Activated CD4-positive, alpha-beta T cell treated with anti-CD3 and anti-CD28 coated beads for 4 hours (primary cell): ENCODE results near the gene ST8SIA2.

ENCODE experiments used
- DNase-seq, 2 donors: peaks; one replicate each; pipeline ENCODE4 v3.0.0-alpha.2; 2020

Gene ST8SIA2

GRCh38 chr15:92399271-92399950, 5.7 kb downstream of the ST8SIA2 start:
- DNase-seq, result no peak

DNA sequence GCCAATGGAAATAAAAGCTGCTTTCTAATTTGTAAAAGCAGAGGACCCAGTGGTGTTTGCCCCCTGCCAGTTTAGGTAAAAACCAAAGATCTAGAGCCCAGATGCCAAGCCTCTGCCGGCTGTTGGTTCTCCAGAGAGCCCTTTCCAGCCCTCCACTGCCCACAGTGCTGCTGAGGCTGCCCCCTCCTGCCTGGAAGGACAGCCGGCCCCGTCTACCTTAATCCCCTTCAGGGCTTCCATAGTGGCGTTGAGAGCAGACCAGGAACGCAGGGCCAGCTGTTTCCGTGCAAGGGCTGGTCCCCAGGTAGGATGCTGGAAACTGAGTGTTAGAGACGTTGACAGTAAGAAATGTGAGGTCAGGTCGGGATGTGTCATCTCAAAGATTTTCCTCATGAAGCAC, 6.9 kb downstream of the ST8SIA2 start:
- DNase-seq, result no peak

GRCh38 chr15:92400980-92401787, 7.5 kb downstream of the ST8SIA2 start:
- no peak for DNase-seq

GRCh38 chr15:92402751-92403150, 9.1 kb downstream of the ST8SIA2 start:
- no peak for DNase-seq

GRCh38 chr15:92405942-92406341, 12.3 kb downstream of the ST8SIA2 start:
- DNase-seq, result no peak

DNA sequence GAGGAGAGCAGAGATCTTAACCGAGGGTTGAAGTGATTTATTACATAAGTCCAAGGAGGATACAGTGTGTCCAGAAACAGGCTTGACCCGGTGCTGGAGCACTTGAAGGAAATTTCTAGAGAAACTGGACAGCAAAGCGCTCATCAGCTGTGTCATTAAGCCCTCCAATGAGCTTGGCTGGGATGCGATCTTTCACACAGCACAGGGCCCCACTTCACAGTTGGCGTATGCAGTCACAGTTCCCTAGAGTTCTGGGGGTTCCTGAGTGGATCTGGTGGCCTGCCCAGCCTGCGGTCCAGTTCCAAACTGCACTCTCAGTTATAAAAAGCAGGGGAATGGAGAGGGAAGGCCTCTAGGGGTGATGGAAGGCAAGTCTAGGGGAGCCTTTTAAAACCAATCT, 13.6 kb downstream of the ST8SIA2 start:
- no peak for DNase-seq

GRCh38 chr15:92407916-92408315, 14.2 kb downstream of the ST8SIA2 start:
- no peak for DNase-seq

DNA sequence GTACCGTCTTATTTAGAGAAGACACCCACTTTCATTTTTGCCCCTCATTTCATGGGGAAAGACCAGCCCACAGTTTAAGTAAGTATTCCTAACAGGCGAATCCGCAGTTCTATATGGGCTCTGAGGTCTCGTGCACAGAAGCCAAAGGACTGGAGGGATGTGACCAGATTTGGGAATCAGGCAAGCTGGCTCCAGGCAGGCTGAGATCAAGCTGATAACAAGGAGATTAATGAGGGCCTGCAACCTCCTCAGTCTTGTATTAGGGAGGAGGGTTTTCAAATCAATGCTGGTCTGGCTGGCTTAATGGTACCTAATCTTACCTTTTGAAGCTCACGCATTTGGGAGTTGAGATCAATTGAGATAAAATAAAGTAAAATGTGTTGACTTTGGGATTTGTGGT, 15.3 kb downstream of the ST8SIA2 start:
- no peak for DNase-seq

DNA sequence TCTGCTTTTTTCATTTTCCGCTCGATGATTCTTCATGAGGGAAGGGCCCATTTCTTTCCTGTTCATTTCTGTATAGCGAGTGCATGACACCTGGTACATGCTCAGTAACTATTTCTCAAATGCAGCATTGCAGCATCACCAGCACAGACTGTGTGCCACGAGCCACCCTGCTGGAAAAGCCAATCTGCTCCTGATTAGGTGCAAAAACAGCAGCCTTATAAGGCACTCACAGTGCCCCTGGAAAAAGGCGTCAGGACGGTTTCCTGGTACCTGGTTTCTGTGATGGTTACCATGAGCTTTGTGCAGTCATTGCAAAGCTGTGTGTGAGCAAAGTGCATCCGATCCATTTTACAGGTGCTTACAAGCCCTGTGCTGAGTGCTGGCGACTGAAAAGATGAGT, 15.8 kb downstream of the ST8SIA2 start:
- no peak for DNase-seq

DNA sequence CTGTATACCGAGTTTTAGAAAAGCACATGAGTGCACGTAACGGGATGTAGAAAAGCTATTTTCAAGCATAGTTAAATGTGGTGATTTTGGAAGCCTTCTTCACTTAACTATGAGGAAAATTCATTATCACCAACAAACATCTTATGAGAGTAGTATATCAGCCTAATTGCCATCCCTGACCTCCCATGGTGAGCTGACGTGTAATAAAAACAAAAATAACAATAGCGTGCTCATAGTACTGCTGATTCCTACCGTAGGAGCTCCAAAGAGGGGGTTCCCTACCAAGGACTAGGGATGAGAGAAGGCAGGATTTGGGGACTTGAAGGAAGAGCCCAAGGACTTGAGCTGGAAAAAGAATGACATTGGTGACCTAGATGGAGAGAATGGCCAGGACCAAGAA, 16.9 kb downstream of the ST8SIA2 start:
- DNase-seq, result no peak

DNA sequence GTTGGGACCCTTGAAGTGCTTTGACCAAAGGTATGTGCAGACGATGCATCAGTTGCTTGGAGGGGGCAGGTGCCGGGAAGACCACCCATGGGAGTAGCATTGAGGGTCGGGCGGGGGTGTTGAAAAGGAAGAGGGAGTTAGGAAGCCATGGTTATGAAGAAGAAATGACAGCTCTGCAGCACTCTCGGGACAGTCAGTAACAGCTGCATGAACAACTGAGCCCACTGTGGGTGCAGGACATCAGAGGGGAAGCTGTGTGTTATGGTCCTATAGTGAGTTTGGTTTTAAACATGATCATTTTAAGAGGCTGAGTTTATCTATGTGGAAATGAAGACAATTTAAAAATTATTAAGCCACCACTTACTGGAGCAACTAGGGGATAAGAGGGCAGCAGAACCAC, 17.6 kb downstream of the ST8SIA2 start:
- no peak for DNase-seq

DNA sequence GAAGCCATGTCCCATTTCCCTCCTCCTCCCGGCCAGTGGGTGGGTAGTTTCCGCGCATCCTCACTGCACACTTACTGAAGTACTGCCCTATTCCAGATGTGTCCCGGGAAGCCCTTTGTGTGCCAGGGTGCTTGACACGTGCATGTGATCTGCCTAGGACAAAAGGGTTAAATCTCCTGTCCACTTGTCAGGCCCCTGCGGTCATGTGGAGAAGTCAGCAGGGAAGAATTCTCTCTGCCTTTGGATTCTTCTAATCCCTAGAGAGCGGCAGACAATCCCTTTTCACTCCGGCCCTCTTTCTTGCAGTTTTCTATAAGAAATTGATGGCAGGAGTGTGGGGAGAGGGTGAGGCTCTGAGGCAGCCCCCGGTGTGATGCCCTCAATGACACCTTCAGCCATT, 19.8 kb downstream of the ST8SIA2 start:
- no peak for DNase-seq

DNA sequence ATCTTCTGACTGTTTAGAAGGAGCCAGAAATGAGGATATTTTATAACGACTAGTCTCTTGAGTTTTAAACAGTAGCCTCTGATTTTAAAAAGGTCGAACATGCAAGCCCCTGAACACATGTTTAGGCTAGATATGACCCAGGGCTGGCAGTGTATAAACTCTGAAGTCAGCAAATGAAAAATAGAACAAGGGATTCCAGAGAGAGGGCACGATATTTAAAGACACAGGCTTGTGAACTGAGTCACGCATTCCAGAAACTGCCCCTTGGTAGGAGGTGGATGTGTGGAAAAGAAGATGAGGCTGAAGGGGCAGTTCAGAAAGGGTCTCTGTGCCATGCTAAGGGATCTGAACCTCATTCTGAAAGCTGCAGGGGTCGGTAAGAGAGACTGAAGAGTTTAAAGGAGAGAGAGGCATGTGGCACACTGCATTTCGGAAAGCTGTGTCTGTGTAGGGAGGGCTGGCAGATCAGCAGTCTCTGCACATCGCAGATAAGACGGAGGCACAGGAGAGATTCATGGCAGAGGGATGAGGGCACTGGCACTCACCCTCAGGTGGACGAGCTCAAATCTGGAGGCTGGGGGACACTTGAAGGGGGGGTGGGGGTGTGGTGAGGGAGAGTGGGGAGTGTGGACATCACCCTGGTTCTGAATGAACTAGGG, 22.1 kb downstream of the ST8SIA2 start:
- DNase-seq, result no peak

GRCh38 chr15:92416557-92416956, 22.9 kb downstream of the ST8SIA2 start:
- DNase-seq, result no peak

- DNase-seq, result no peak
These were observed 24.0 kb downstream of the ST8SIA2 start for GRCh38 chr15:92417716-92418115.

DNA sequence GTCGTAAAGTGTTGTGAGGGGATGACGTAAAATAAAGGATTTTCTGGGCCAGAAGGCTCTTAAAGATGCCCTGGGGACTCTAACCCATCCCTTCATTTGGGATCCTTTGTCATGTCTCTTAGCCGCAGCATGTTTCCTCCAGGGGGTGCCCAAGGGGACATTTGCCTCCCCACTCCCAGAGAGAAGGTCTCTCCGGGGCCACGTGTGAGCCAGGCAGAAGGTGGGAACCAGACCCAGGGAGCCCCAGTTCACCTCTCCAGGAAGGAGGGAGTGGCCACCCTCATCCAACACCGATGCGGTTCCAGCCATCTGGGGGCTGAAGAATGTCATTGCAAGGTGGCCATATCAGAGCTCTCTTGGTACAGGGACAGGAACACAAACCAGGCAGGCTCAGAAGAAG, 25.2 kb downstream of the ST8SIA2 start:
- DNase-seq, result no peak

- DNase-seq, result no peak
These were observed 28.3 kb downstream of the ST8SIA2 start for GRCh38 chr15:92421976-92422375.

GRCh38 chr15:92425578-92426225, 32.0 kb downstream of the ST8SIA2 start:
- no peak for DNase-seq

- no peak for DNase-seq
These were observed 35.8 kb downstream of the ST8SIA2 start for GRCh38 chr15:92429378-92430068.

DNA sequence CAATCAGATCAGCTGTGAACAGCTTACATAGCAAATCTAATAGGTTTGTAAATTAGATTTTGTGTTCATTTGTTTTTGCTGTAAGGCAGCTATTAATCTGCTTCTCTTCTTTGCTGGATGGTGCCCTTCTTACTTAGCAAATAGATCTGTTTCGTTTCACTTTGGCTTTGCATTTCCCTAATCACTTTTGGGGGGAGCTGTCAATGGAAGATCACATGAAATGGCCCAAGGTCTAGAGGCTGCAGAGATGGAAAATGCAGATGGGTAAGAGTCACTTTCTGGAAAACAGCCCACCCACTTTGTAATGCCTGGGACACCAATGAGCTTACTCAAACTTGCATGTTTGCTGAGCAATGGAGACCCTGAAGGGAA, 36.4 kb downstream of the ST8SIA2 start:
- no peak for DNase-seq

DNA sequence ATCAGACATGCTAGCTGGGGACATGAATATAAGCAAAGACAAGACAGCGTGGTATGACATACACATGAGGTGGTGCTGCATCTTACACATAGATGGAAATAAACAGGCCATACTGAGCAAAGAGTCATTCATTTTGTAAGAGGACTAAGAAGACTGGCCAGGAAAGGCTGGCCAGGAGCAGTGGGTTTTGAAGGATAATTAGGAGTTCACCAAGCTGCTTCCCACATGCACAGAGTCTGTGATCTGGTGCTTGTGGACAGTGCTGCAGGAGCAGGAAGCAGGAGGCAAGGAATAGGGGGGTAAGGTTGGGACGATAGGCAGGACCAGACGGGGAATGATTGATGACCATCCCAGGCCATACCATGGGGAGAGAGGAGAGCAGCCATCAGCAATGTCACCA, 41.5 kb downstream of the ST8SIA2 start:
- DNase-seq, result no peak

GRCh38 chr15:92438471-92438870, 44.8 kb downstream of the ST8SIA2 start:
- DNase-seq, result no peak

- no peak for DNase-seq
These were observed 49.7 kb downstream of the ST8SIA2 start for GRCh38 chr15:92443381-92443780.
